NT2/D1 (cell line): ENCODE measurements around the gene ELOVL6.
"Not testable (repeated sequence)": the region's sequence is repeated elsewhere in the genome, so short reads cannot be mapped to it uniquely, and the experiment has no call there.

Source experiments
- DNase-seq: peaks from one replicate; pipeline ENCODE4 v3.0.0-alpha.2; 2011; ENCODE audit warnings: low read depth, low spot score
- H3K27me3 ChIP-seq: 2 replicates; pipeline ENCODE4 v1.6.0; 2011; ENCODE audit warnings: mild to moderate bottlenecking; ENCODE audit not compliant: insufficient read length, insufficient read depth
- H3K36me3 ChIP-seq: 2 replicates; pipeline ENCODE4 v1.6.1; 2011; ENCODE audit warnings: mild to moderate bottlenecking, low read length, mixed read lengths; ENCODE audit not compliant: insufficient read depth, insufficient read length
- H3K4me1 ChIP-seq: 2 replicates; pipeline ENCODE4 v1.5.1; 2011; ENCODE audit not compliant: insufficient read depth, insufficient read length
- H3K4me3 ChIP-seq: 2 replicates; pipeline ENCODE4 v1.5.1; 2011; ENCODE audit warnings: low read depth; ENCODE audit not compliant: insufficient read length
- H3K9ac ChIP-seq: 2 replicates; pipeline ENCODE4 v1.6.0; 2011; ENCODE audit warnings: low read depth; ENCODE audit not compliant: insufficient read length
- H3K9me3 ChIP-seq: 2 replicates; pipeline ENCODE4 v1.5.1; 2011; ENCODE audit warnings: mild to moderate bottlenecking, low read length; ENCODE audit not compliant: insufficient read depth
- SUZ12 ChIP-seq: IDR thresholded peaks from 2 replicates; pipeline ENCODE4 v1.6.1; 2011; ENCODE audit not compliant: insufficient read length, insufficient read depth; ENCODE audit errors: extremely low read depth
- YY1 ChIP-seq: IDR thresholded peaks from 2 replicates; pipeline ENCODE4 v1.6.1; 2011; ENCODE audit not compliant: insufficient read length, insufficient read depth
- ZNF274 ChIP-seq: IDR thresholded peaks from 2 replicates; pipeline ENCODE4 v1.6.1; 2011; ENCODE audit warnings: mild to moderate bottlenecking, low read depth, low read length

ELOVL6 gene

GRCh38 chr4:110157580-110157979 lies 40.8 kb downstream of the ELOVL6 start:
- H3K27me3 ChIP-seq, result no peaks in the 10 kb centered on the region
- H3K36me3 ChIP-seq, result no peaks in the 10 kb centered on the region
- no peak for DNase-seq
- H3K4me3 ChIP-seq, result no peak overlapping the region
- H3K9me3 ChIP-seq, result no peaks in the 10 kb centered on the region
- TF ChIP-seq SUZ12, result no peak
- no peak for TF ChIP-seq YY1
- no peak for TF ChIP-seq ZNF274
- H3K9ac ChIP-seq, result no peak overlapping the region
- no peaks in the 10 kb centered on the region for H3K4me1 ChIP-seq

GRCh38 chr4:110157166-110157565 lies 41.2 kb downstream of the ELOVL6 start:
- not testable (repeated sequence) for H3K4me3 ChIP-seq, H3K9me3 ChIP-seq, H3K27me3 ChIP-seq, DNase-seq, H3K36me3 ChIP-seq, H3K4me1 ChIP-seq, H3K9ac ChIP-seq

- H3K27me3 ChIP-seq, result no peaks in the 10 kb centered on the region
- H3K9ac ChIP-seq, result no peak overlapping the region
- no peaks in the 10 kb centered on the region for H3K4me1 ChIP-seq
- H3K9me3 ChIP-seq, result no peaks in the 10 kb centered on the region
- H3K36me3 ChIP-seq, result no peaks in the 10 kb centered on the region
- DNase-seq, result no peak
- no peak for TF ChIP-seq ZNF274
- TF ChIP-seq YY1, result no peak
- no peak for TF ChIP-seq SUZ12
- no peak overlapping the region for H3K4me3 ChIP-seq
These were observed 42.0 kb downstream of the ELOVL6 start for GRCh38 chr4:110156442-110156841.

- H3K4me1 ChIP-seq, result no peaks in the 10 kb centered on the region
- H3K4me3 ChIP-seq, result no peak overlapping the region
- DNase-seq, result no peak
- H3K36me3 ChIP-seq, result no peaks in the 10 kb centered on the region
- no peak overlapping the region for H3K9ac ChIP-seq
- no peaks in the 10 kb centered on the region for H3K9me3 ChIP-seq
- H3K27me3 ChIP-seq, result no peaks in the 10 kb centered on the region
- TF ChIP-seq YY1, result no peak
- TF ChIP-seq SUZ12, result no peak
- no peak for TF ChIP-seq ZNF274
These were observed 42.8 kb downstream of the ELOVL6 start for GRCh38 chr4:110155654-110156053.

DNA sequence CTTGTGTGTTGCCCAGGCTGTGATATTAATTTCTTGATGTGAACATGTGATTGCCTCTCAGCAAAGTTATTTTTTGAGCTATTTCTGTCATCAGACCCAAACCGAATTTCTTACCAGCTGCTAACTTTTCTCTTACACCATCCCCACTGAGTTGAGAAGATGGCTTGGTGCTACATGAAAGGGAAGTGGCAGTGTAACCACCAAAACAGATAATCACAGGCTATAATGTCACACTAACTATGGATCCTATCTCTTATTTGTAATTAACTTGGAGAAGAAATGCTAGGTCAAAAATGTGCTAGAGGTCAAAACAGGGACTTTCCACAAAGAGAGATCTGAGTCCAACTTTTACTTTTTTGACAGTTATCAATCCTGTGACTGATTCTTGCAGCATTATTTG lies 43.8 kb downstream of the ELOVL6 start:
- H3K27me3 ChIP-seq, result no peaks in the 10 kb centered on the region
- no peaks in the 10 kb centered on the region for H3K9me3 ChIP-seq
- H3K9ac ChIP-seq, result no peak overlapping the region
- H3K4me3 ChIP-seq, result no peak overlapping the region
- no peaks in the 10 kb centered on the region for H3K36me3 ChIP-seq
- no peak for DNase-seq
- TF ChIP-seq SUZ12 (no peak), YY1 (no peak), ZNF274 (no peak)
- no peaks in the 10 kb centered on the region for H3K4me1 ChIP-seq

- no peak overlapping the region for H3K4me3 ChIP-seq
- H3K36me3 ChIP-seq, result no peaks in the 10 kb centered on the region
- no peak for DNase-seq
- no peak overlapping the region for H3K9ac ChIP-seq
- H3K27me3 ChIP-seq, result no peaks in the 10 kb centered on the region
- TF ChIP-seq SUZ12 (no peak), YY1 (no peak)
- H3K4me1 ChIP-seq, result no peaks in the 10 kb centered on the region
- no peaks in the 10 kb centered on the region for H3K9me3 ChIP-seq
These were observed 46.0 kb downstream of the ELOVL6 start for GRCh38 chr4:110152386-110152785.

DNA sequence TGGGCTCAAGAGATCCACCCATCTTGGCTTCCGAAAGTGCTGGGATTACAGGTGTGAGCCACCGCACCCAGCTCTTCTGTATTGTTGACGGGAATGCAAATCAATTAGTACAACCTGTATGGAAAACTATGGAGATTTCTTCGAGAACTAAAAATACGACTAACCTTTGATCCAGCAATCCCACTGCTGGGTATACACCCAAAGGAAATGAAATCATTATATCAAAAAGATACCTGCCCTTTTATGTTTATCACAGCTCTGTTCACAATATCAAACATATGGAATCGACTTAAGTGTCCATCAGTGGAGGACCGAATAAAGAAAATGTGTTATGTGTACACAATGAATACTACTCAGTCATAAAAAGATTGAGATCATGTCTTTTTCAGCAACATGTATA lies 49.3 kb downstream of the ELOVL6 start:
- Histone ChIP-seq H3K36me3 (no peaks in the 10 kb centered on the region), H3K9ac (no peak overlapping the region), H3K4me3 (no peak overlapping the region), H3K4me1 (no peaks in the 10 kb centered on the region), H3K9me3 (no peaks in the 10 kb centered on the region), H3K27me3 (no peaks in the 10 kb centered on the region)
- no peak for TF ChIP-seq ZNF274
- TF ChIP-seq SUZ12, result no peak
- TF ChIP-seq YY1, result no peak
- no peak for DNase-seq

DNA sequence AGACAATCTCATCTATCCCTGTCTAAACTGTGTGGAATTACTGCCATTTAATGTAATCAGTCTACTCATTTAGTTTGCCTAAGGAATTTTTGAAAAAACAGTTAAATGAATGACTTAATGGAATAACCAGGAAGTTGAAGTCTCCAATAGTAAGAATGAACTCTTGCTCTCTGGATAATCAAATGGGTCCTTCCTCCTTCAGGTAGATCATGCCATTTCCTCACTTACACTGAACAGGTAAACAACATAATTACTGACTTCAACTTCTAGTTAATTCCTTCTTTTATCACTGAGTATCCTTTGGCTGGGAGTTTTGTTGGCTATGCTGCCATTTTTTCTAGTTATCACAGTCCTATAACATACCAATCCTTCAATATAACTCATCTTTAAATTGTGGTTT lies 56.0 kb downstream of the ELOVL6 start:
- Histone ChIP-seq H3K36me3 (no peaks in the 10 kb centered on the region), H3K4me1 (no peaks in the 10 kb centered on the region), H3K9ac (no peak overlapping the region), H3K9me3 (no peaks in the 10 kb centered on the region), H3K4me3 (no peak overlapping the region), H3K27me3 (no peaks in the 10 kb centered on the region)
- DNase-seq, result no peak
- no peak for TF ChIP-seq ZNF274
- no peak for TF ChIP-seq SUZ12
- no peak for TF ChIP-seq YY1
